T-helper 1 cell (primary cell): ENCODE results near the gene RTF1.
"Not testable (repeated sequence)": the region's sequence is repeated elsewhere in the genome, so short reads cannot be mapped to it uniquely, and the experiment has no call there.

Experiments used
- DNase-seq, 5 donors: peaks; one replicate each; pipeline ENCODE4 v3.0.0-alpha.2; 2012 to 2020

Gene RTF1

GRCh38 chr15:41438206-41438605 lies 21.3 kb downstream of the RTF1 start:
- no peak for DNase-seq

- not testable (repeated sequence) for DNase-seq
These were observed 21.9 kb downstream of the RTF1 start for GRCh38 chr15:41438745-41439144.

GRCh38 chr15:41443275-41443674 lies 26.4 kb downstream of the RTF1 start:
- no peak for DNase-seq

- no peak for DNase-seq
These were observed 28.5 kb downstream of the RTF1 start for GRCh38 chr15:41445399-41445798.

- DNase-seq: no peak
These were observed 45.3 kb downstream of the RTF1 start for GRCh38 chr15:41462084-41462795.

GRCh38 chr15:41464889-41465580 lies 48.1 kb downstream of the RTF1 start:
- no peak for DNase-seq

GRCh38 chr15:41465822-41466421 lies 49.0 kb downstream of the RTF1 start:
- DNase-seq: peak in 2 of 5 donors; percentile 17 to 53

GRCh38 chr15:41466711-41467110 lies 49.8 kb downstream of the RTF1 start:
- no peak for DNase-seq

- not testable (repeated sequence) for DNase-seq
These were observed 52.7 kb downstream of the RTF1 start for GRCh38 chr15:41469644-41470043.

GRCh38 chr15:41473418-41473817 lies 56.5 kb downstream of the RTF1 start:
- no peak for DNase-seq

GRCh38 chr15:41474436-41474835 lies 57.5 kb downstream of the RTF1 start:
- no peak for DNase-seq

- DNase-seq: no peak
These were observed 58.0 kb downstream of the RTF1 start for GRCh38 chr15:41474941-41475340.

- DNase-seq: no peak
These were observed 59.6 kb downstream of the RTF1 start for GRCh38 chr15:41476416-41477048.

- no peak for DNase-seq
These were observed 63.7 kb downstream of the RTF1 start for GRCh38 chr15:41480396-41481140.

GRCh38 chr15:41482110-41482877 lies 65.4 kb downstream of the RTF1 start:
- DNase-seq: no peak

- peak in 1 of 5 donors; percentile 38 for DNase-seq
These were observed 66.2 kb downstream of the RTF1 start for GRCh38 chr15:41483115-41483514.

GRCh38 chr15:41483519-41483918 lies 66.6 kb downstream of the RTF1 start:
- peak in 1 of 5 donors; percentile 43 for DNase-seq

GRCh38 chr15:41484937-41485625 lies 68.2 kb downstream of the RTF1 start:
- no peak for DNase-seq

- DNase-seq: no peak
These were observed 69.4 kb downstream of the RTF1 start for GRCh38 chr15:41486286-41486685.

- DNase-seq: no peak
These were observed 70.5 kb downstream of the RTF1 start for GRCh38 chr15:41487381-41487780.

- peak in 1 of 5 donors; percentile 52 for DNase-seq
These were observed 70.9 kb downstream of the RTF1 start for GRCh38 chr15:41487802-41488201.
